RWPE1 (cell line): ENCODE results near the gene ANKH.

Experiments
- CTCF ChIA-PET: fragments of 350-600 bp; sonication (Branson Sonifier 250); formaldehyde crosslinking; extraction: SDS; loops from one replicate; lab custom pipeline; 2021; lab: Yijun Ruan, JAX
- POLR2A ChIA-PET: fragments of 400-600 bp; formaldehyde crosslinking; extraction: SDS; loops from one replicate; lab custom pipeline; 2020; ENCODE audit warnings: antibody characterized with exemption; ENCODE audit not compliant: low non-redundant PET; lab: Yijun Ruan, JAX
- DNase-seq: peaks from one replicate; pipeline ENCODE4 v3.0.0; 2012; ENCODE audit warnings: low spot score
- H3K27ac ChIP-seq: fragments of 450-650 bp; 2 replicates; pipeline ENCODE4 v1.5.1; 2017
- TF ChIP-seq, protein P1 (sequence below): fragments of 450-650 bp; conservative IDR thresholded peaks from 2 replicates; pipeline ENCODE4 v1.5.1; 2017; ENCODE audit warnings: low read depth, mild to moderate bottlenecking

Gene ANKH

DNA sequence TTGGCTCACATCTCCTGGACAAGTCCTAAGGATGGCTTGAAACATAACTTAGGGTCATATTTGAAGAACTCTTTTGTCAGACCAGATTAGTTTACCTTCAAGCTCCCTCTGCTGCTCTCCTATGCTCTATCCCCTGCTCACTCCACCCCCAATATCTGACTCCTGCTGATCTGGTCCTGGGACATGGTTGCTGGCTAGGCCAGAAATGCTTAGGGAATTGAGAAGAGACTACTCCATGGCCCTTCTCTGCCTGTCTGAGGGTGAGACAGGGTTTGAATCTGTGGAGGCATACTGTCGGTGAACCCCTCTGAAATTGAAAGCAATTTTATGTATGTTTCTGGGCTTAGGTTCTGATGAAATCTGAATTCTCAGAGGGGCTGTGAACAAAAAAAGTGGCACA is 203.8 kb downstream of the ANKH start:
- DNase-seq, result no peak
- H3K27ac ChIP-seq, result no peak overlapping the region
- ChIA-PET POLR2A (no interaction called here), CTCF (interaction anchor here (1.3 kb wide), 1 partner anchor 18 kb away, joined by 4 read pairs; no protein-coding TSS in a partner anchor)
- TF ChIP-seq, protein P1, sequence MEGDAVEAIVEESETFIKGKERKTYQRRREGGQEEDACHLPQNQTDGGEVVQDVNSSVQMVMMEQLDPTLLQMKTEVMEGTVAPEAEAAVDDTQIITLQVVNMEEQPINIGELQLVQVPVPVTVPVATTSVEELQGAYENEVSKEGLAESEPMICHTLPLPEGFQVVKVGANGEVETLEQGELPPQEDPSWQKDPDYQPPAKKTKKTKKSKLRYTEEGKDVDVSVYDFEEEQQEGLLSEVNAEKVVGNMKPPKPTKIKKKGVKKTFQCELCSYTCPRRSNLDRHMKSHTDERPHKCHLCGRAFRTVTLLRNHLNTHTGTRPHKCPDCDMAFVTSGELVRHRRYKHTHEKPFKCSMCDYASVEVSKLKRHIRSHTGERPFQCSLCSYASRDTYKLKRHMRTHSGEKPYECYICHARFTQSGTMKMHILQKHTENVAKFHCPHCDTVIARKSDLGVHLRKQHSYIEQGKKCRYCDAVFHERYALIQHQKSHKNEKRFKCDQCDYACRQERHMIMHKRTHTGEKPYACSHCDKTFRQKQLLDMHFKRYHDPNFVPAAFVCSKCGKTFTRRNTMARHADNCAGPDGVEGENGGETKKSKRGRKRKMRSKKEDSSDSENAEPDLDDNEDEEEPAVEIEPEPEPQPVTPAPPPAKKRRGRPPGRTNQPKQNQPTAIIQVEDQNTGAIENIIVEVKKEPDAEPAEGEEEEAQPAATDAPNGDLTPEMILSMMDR, result no peak

DNA sequence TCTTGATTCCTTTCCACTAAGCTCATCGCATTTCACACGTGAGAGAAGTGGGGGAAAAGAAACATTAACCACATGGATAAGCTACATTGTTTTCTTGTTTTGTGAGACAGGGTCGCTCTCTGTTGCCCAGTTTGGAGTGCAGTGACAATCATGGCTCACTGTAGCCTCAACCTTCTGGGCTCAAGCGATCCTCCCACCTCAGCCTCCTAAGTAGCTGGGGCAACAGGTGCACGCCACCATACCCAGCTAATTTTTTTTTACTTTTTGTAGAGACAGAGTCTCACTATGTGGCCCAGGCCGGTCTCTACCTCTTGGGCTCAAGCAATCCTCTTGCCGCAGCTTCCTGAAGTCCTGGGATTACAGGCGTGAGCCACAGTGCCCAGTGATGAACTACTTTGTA is 204.3 kb downstream of the ANKH start:
- TF ChIP-seq, protein P1, result no peak

DNA sequence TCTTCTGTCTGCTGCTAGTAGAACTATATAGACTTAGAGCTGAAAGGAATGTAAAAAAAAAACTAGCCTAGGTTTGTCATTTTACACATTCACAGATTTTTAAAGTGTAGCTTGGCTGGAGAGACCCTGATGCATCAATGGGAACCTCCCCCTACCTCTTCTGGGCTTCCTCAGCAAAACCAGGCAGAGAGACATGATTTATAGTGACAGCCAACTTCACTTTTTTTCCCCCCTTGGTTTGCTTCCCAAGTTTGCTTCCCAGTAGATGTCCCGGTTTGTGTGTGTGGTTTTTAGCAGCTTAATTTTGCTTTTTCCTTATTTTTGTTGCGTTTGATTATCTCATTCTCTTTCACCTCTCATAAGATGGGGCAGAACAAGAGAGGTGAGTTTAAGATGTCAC is 205.2 kb downstream of the ANKH start:
- POLR2A ChIA-PET, result no interaction called here
- H3K27ac ChIP-seq, result no peak overlapping the region
- CTCF ChIA-PET, result interaction anchor here (0.6 kb wide), 1 partner anchor 11 kb away, joined by 3 read pairs; no protein-coding TSS in a partner anchor
- TF ChIP-seq, protein P1, result no peak
- DNase-seq, result no peak

More for the DNA sequence above, 204.3 kb downstream of the ANKH start:
- DNase-seq, result no peak
- POLR2A ChIA-PET, result no interaction called here
- CTCF ChIA-PET, result interaction anchor here (1.3 kb wide), 1 partner anchor 19 kb away, joined by 4 read pairs; no protein-coding TSS in a partner anchor
- H3K27ac ChIP-seq, result no peak overlapping the region

DNA sequence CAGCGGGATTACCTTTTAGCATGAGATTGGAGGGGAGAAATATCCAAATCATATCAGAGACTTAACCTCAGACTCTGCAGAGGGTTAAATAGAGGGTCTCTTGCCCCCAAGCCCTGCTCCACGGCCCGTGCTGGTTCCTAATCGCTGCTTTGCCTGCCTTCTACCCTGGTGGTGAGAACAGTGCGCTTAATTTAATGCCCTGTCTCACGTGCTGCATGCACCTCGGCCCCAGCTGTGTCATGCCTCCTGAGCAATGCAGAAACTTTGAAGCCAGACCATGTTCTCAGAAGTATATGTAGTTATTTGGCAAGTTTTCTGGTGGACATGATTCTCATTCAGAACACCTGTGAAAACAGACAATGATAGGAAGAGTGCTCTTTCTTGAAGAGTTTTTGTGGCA is 205.6 kb downstream of the ANKH start:
- ChIA-PET POLR2A (no interaction called here), CTCF (interaction anchor here (0.6 kb wide), 1 partner anchor 11 kb away, joined by 3 read pairs; no protein-coding TSS in a partner anchor)
- H3K27ac ChIP-seq, result peak overlapping the region; percentile 40; the same call in 1 of the 2 replicates
- TF ChIP-seq, protein P1, result no peak
- DNase-seq, result peak; percentile 55

DNA sequence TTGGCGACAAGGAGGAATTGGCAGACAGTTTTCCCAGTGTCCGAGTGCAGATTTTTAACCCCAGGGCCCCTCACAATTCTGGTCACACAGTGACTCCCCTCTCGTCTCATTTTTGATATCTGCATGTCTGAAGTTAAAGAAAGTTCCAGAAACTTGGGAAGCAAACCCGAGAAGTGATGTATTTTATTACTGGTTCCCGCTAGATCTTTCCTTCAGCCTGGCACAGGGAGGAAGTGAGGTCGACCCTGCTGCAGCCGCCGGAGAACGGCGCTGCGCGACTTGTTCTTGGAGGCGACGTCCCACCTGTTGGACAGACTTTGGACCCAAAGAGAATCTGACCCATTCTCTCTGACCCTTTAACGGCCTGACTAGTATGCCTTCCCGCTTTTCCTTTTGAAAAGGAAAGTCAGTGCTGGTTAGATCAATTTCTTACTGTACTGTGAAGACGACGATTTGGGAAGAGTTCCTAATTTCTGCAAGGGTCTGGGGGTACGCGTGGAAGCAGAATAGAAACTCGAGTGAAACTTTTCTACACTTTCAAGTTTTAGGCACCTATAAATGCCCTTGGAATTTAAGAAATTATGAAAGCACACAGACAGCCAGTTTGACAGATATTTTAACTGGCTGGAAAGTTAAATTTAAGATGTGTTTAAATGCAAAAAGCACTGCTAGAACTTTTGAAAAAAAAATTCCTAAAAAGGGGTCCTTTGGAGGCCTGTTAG is 206.3 kb downstream of the ANKH start:
- POLR2A ChIA-PET, result no interaction called here
- DNase-seq, result peak; percentile 39
- CTCF ChIA-PET, result no interaction called here
- TF ChIP-seq, protein P1, result no peak
- peak overlapping the region; percentile 97 for H3K27ac ChIP-seq

DNA sequence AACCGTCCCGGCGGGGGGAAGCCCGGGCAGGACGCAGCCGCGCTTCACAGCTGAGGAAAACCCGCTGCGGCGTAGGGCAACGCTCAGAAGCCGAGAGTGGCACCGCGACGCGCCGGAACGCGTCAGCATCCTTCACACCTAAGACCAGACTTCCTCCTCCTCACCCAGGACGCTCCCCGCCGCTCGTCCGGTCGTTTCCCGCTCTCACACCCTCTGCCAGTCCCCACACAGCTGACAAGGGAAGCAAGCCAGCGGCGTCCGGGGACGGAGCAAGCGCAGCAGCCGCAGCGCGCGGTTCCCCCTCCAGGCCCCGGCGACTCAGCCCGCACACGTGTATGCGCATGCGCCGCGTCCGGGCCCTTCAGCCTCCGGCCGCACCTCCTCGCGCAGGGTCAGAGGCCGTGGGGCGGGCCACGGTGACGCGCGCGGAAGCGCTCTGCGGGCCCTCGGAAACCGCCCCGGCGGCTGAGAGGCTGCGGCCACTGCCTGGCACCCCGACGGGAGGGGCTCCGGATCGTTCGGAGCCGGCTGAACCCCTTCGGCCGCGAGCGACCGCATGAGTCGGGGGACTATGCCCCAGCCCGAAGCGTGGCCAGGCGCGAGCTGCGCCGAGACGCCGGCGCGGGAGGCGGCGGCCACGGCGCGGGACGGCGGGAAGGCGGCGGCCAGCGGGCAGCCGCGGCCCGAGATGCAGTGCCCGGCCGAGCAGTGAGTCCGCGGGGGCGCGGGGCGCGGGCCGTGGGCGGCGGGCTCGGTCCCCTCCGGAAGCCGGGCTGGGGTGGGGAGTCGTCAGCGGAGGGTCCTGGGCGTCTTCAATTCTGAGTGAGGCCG is 207.1 kb downstream of the ANKH start, which contains the start of gene OTULIN:
OTULIN (plus strand) TSS at position 449 of the 831 bp plus-strand sequence; CDS start at position 557, 108 bp downstream.
- ChIA-PET CTCF (interaction anchor here (0.6 kb wide), 1 partner anchor 152 kb away, joined by 3 read pairs; no protein-coding TSS in a partner anchor), POLR2A (no interaction called here)
- DNase-seq, result peak; percentile 96
- TF ChIP-seq, protein P1, result no peak
- peak within 1 kb of the TSS; percentile 97 for H3K27ac ChIP-seq
